GM21529 (cell line): Measurements from ENCODE around the gene DACH1.

Experiments used
- ATAC-seq: cut with Tn5 transposase; IDR thresholded peaks from one replicate; pipeline ENCODE4 v1.9.1; 2021; ENCODE audit not compliant: unreplicated experiment

The DACH1 gene

DNA sequence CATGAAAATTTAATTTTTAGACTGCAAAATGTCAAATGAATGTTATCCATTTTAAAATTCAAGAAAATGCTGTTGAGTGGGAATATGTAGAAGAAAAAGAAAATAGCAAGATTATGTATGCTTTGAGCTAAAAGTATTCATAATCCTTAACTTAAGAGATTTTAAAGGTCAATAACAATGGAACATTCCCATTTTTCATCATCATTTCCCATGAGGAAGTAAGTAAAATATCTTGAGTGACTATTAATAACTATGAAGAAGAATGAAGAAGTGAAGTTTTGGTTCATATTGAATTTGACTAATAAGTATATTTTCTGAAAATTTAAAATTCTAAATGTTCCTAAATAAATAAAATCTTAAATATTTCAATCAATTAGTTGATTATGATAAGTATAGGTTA, 273.4 kb downstream of the DACH1 start:
- no peak for ATAC-seq

DNA sequence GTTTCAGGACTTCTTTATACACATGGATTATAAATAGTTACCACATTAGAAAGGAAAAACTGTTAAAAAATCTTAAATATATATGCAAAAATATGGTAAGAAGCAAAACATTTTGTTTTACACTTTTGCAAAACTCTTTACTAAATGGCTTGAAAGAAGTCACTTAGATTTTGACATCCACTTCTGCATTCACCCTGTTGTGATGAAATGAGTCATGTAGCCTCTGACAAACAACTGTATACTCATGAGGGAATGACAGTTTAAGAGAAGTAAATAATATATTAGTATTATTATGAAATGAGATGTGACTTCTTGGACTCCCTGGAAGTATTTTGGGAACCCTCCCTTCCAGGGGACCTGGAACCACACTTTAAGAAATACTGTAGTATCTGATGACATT, 275.6 kb downstream of the DACH1 start:
- no peak for ATAC-seq

DNA sequence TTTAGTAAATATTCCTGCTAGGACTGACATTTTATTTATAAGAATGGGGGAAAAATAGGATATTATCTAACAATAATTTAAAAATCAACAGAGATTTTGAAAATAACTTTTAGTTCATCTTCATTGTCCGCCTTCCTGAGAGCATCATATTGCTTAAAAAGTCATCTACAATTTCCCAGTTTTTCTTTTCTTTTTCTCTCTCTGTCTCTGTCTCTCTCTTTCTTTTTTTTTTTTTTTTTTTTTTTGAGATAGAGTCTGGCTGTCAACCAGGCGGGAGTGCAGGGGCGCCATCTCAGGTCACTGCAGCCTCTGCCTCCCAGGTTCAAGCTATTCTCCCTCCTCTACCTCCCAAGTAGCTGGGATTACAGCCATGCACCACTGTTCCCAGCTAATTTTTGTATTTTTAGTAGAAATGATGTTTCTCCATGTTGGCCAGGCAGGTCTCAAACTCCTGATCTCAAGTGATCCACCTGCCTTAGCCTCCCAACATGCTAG, 276.3 kb downstream of the DACH1 start:
- ATAC-seq: no peak

DNA sequence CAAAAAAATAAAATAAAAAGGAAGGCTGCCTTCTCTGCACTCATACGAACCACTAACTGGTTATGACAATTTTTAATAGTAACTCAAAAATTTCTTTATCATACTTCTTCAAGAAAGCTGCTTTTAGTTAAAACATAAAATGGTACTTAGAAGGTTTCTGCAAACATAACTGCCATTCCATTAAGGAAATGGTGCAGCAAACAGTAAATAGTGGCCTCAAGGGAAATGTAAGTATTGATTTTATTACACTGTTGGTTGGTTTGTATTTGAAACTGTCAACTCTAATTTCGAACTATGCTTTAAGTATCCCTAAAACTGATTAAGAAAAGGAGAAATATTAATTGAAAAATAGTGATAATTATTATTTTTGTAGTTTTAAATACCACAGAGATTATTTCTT, 278.0 kb downstream of the DACH1 start:
- ATAC-seq: no peak

DNA sequence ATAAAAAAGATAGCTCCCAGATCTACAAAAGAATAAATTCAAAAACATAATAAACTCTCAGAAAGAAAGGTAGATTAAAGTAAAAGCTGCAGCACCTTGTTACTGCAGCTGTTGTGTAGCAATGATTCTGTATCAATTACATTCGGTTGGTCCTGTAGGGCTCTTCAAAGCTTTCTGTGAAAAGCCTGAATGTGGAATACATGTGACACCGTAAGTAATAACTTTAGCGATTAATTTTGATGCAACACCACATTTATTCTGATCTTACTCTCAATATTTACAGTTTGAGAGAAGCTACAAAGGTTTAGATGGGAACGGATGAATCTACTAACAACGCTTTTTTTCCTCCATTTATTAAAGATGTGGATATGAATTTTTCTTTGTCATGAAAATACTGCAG, 279.2 kb downstream of the DACH1 start:
- no peak for ATAC-seq

DNA sequence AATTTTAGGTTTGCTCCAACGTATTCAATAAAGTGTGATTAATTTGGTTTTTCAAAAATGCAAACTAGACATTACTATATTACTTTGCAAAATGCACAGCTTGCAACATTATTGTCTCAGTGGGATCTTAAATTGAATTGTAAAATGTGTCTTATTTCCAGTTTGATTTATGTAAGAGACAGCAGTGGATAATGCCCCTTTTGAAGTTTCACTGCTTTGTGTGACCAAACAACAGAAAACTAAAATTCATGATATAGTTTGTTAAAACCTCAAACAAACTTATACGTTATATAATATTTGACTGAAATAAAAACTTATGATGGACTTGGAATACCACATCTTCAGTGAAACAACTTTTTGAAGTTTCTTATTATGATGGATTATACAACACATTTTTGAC, 279.8 kb downstream of the DACH1 start:
- ATAC-seq: no peak

DNA sequence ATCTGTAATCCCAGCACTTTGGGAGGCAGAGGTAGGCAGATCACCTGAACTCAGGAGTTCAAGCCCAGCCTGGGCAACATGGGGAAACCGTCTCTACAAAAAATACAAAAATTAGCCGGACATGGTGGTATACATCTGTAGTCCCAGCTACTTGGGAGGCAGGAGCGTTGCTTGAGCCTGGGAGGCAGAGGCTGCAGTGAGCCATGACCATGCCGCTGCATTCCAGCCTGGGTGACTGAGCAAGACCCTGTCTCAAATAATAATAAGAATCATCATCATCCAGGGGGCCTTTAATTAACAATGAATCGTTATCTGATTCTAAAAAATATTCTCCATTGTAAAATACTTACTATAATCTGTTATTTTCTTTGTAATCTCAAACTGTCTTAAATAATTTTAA, 283.4 kb downstream of the DACH1 start:
- no peak for ATAC-seq

DNA sequence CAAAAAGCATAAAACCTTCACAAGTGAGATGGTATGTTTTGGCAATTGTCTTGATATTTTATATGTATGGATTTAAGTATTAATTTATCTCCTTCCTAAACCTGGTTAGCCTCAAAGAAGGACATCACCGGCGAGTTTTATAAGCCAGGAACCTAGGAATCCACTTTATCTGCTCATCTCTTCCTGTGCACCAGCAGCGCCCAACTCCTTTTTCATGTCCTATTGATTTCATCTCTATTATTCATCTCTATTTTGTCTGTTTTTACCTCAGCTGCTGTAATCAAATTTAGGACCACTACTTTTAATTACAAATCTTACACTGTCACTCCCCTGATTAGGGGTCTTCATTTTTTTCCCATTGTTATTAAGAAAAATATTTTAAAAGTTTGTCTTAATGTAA, 286.4 kb downstream of the DACH1 start:
- ATAC-seq: no peak

DNA sequence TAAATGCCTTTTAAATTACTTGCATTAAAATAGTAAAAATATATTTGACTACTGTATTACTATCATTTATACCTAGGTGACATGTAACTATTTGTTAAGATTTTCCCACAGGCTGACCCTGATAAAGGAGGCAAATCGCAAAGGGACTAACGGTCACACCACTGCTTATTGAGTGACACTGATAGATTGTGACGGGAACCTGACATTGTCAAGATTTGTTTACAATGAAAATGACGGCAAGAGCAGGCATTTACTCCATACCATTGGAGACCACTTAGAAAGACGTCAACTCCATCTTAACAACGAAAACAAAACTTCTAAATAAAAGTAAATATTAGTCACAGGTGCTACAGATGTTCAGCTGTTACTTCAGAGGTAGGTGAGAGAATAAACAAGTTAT, 289.0 kb downstream of the DACH1 start:
- ATAC-seq: no peak

DNA sequence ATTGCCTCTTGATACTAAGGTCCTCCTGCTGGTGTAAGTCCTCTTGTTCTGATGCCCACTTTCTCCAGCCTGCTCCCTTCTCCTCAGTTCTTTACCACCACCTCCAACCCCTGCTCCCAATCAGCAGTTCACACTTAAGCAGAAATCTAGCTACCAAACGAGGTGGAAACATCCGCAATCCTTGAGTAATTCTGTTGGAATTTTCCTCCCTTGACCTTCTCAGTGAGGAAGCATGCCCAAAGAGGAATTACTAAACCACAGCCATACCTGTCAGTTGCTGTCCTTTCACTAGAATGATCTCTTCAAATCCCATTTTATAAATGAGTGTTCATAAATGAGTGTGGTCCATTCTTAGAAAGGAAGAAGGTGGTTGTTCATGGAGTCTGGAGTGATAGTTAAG, 289.9 kb downstream of the DACH1 start:
- no peak for ATAC-seq

DNA sequence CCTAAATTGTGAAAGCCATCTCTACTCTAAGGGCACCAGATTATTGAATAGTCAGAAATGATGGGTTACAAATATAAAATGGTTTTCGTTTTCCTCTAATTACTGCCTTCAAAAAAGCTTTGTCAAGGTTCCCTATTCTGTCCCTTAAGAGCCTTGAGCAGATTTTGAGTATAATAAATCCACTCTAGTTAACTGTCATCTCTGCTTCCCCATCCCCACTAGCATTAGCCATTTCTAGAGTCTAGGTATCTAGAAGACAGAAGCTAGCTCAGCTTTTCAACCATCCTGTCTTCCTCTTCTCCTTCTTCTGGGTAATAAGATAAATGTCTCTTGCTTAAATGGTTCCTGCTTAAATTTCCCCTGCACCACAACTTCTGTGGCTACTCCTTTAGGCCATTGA, 290.4 kb downstream of the DACH1 start:
- ATAC-seq: no peak

DNA sequence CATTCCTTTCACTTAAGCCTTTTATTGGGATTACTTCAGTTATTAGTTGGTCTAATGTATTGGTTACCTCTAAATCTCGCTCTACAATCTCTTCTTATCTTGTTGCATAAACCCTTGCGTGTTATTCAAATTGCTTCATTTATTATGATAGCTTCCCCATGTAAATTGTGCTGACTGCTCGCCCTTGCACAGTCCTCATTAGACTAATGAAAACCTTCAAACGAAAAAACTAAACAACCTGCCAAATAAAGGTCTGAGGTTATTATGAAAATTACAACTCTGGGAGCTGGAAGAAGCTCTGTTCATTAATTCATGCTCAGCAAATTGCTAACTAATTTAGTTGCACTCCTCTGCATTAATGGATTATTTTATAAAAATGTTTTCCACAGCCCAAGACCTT, 320.1 kb downstream of the DACH1 start:
- ATAC-seq: no peak

DNA sequence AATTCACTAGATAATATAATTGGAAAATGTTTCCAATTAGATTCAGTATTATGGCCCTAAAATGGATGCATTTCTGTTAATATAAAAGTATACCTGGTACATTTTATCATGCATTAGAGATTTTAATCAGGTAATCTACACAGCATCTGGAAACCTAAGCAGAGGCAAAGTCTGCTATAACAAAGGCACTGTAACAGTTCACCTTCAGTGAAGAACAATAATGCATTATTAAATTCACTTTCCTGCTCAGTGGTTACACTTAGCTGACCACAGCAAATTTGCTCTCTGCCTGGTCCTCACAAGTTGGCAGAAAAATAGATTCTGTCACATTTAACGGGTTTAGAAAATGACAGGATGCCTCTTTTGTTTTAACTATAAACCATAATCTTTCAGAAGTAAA, 326.9 kb downstream of the DACH1 start:
- no peak for ATAC-seq

DNA sequence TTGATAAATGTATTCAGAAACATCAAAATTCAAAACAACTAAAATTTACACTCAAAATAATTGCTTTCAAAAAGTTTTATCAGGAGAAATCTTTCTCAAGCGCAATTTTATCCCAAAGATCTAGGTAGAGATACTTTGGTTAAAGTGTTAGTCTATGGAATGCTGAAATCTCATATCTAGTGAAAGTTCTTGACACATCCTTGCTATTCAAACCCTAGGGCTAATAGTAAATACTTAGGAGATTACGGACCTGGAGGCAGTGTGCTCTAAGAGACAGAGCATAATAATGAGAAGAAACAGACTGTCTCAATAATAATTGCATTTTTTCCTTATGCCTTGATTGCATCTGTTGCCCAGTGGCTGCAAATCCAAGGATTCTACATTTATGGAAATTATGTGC, 330.8 kb downstream of the DACH1 start:
- no peak for ATAC-seq

DNA sequence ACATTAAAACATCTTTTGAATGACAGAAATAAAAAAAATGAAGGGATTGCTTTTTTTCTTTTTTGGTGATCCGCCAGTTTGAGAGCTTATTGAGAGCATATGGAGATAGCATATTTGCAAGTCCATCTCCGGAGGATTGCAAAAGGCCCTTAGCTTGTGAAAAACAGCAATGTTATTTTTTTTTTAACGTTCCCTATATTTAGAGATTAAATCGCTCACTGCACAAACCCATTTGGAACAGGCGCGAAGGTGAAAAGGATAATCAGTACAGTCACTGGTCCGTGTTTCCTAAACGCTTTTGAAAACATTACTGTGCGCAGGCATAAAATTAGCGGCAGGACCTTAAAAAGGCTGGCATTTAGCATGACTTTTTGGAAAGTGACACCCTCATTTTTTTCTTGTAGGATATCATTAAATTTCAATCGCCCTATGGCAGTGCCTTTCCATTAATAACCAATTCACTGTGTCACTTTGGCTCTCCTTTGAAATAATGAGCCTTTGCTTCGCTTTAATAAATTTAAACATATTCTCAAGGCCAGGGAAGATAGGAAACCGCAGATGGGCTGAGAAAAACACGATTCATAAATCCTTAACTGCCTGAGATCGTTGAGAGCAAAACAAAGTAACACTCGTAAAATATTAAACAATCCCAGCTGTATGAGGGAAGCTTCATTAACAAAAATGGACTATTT, 342.2 kb downstream of the DACH1 start:
- ATAC-seq: no peak

DNA sequence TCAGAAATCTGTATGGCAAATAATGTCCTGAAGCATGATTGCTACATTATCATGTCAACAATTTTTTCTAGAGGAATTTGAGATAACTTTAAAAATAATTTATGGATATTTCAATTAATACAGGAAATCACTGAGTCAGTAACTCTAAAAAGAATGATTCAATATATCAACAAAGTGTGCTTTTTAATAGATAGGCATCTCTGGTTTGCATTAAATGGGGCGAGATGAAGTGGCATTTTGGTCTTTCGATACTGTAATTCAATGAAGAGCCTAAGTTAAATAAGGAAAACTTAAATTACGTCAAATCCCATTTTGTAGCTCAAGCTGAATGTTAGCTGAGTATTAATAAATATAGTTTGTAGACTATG, 342.8 kb downstream of the DACH1 start:
- ATAC-seq: no peak

DNA sequence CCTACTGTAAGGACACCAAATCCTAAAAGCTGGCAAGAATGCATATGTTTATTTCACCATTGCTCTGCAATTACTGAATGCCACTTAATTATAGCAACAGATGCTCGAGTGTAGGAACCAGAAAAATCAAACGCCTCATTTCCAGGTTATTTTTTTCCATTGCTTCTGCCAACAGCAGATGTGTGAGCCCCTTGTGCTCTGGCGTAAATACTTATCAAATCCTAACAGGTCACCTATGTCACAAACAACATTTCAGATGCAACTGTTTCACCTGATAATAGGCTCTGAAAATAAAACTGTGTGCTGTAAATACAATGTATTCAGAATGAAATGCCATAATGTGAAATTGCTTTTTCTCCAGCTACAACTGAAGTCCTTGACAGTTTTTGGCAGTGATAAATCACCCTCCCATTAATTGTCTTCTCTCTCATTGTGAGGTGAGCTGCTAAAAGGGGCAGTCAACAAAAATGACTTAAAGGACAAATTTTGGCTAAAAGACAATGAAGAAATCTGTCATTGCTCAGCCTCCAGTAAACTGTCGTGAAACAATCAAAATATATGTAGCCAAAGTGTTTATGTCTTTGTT, 344.0 kb downstream of the DACH1 start:
- no peak for ATAC-seq

DNA sequence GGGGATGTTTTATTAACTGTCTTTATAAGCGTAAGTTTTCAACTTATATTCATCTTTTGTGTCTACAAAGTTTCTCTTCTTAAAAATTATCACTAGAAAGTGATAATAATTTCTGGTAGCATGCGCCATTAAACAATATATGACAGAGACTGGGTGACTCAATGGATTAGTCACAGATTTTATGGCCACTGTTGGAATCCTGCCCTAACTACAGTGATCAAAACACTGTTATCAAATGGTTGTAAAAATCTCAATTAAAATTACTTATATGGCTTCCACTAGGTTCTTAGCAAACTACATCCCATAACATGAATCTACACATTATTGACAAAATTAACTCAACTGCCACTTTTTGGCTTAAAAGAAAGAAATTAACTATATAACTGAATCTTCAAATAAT, 350.0 kb downstream of the DACH1 start:
- ATAC-seq: no peak

DNA sequence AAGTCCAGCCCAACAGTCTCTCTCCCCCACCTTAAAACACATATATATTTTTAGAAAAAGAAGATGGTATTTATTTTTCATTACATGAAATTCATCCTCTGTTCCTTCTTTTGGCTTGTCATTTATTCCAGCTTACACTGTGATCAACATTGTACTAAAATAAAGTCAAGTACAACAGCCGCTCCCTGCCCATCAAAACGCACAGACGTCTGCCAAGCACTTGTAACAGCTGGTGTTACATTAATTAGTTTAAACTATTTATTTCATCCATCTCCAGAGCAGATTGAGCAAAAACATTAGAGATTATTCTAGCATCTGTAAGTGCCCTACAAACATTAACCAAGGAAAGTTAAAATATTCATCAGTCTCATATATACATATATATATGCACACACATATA, 350.5 kb downstream of the DACH1 start:
- ATAC-seq: no peak

DNA sequence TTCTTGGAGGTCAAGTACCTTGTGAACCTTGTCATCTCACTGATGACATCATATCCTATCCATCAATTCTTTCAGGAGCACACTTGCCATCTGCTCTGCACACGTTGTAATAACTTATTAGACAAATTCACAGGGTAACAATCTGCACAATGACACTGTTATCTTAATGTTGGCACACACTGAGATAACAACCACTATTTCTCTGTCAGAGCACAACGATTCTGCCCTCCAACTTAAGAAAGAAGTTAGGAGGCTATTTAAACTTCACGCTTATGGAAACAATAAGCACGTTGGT, 351.3 kb downstream of the DACH1 start:
- no peak for ATAC-seq

DNA sequence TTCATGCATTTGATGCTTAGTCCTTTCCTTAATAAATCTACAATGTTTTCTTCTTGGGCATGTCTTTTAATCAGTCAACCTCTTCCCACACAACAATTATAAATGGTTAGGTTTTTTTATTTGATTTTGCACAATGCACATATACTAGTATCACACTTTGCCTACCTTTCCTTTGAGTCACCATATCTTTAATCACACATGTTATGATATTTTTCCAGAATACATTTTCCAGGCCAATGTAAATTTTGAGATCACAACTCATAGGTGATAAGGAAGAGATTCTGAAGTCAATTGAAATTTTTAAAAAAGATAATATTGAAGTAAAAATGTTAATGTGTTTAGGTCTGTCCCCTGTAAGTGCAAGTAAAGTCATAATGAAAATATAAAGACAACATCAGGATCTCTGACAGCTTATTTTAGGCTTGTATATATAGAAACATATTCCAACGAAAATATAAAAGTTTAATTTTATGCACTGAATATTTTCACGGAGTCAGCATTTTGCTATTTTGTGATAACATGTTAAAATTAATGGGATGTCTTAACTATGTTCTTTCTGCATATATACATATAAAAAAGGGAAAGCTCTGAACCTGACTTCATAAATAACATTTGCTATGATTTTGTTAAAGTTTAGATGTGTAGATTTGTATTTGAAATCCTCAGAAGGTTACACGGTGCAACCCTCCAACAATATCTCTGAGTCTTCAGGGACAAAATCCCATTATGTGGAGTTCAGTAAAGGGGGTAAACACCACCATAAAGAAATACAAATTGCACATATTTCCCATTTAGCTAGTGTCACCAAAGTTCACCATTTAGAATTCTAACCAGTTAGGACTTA, 351.9 kb downstream of the DACH1 start:
- ATAC-seq: no peak

DNA sequence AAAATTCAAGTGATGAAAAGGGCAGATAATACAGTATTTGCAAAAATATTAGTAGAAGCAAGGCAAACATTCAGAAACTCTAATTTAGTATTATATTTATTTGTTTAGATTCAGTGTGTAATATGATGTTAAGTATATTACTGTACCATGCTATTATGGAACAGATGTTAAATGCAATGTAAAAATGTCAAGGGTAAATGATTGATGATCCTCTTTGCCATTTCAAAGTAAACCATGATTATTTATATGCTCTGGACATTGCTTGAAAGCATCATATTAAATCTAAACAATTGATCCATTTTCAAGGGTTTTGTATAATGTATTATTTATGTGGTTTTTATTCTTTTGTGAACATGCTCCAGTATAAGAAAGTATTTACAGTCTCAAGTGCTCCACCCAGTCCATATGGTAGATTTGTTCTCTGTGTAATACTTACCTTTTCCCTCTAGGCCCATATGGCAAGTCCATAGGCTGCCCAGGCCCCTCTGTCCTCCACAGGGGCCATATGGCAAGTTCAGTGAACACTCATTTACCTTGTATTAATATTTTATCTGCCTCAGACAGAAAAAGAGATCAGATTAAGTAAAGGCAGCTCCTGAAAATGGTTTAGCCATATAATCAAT, 353.5 kb downstream of the DACH1 start:
- ATAC-seq: no peak
